Measurements from ENCODE around the gene FAM228A. TPM values are rescaled to one million over a fixed set of nuclear protein-coding genes. Genes with fewer than 3 reads are reported as not detected.

FAM228A gene
- total and polyA plus RNA-seq, 2 experiments from 2014 or later, result 0.11 to 0.35 TPM

GRCh38 chr2:24163601-24164000 is 11.3 kb upstream of the FAM228A start (continued):
- TF ChIP-seq REST (IDR thresholded peaks at IDR 0.05; ENCODE audit: unreplicated experiment) (no peak), STAT1 (IDR thresholded peaks at IDR 0.05; ENCODE audit: unreplicated experiment) (no peak), JUNB (IDR thresholded peaks at IDR 0.05; ENCODE audit: unreplicated experiment) (no peak), ZNF114 (CRISPR knock-in tag; IDR thresholded peaks at IDR 0.05) (no peak), ETS1 (IDR thresholded peaks at IDR 0.05) (no peak)

- DNase-seq (ENCODE audit: low spot score), result peak; percentile 81
Measured at GRCh38 chr2:24164416-24164973, 10.4 kb upstream of the FAM228A start.

More at GRCh38 chr2:24164416-24164973, 10.4 kb upstream of the FAM228A start:
- Mint-ChIP-seq H3K4me3 (no peak overlapping the region; the same call in 2 of the 3 replicates), H3K36me3 (ENCODE audit: low read depth) (peaks cover 11% of the 10 kb centered on the region; the same call in 2 of the 3 replicates), H3K27ac (no peak overlapping the region), H3K27me3 (ENCODE audit: insufficient read depth, low read depth, poor library complexity) (peaks cover 10% of the 10 kb centered on the region), H3K4me1 (peaks cover 10% of the 10 kb centered on the region; the same call in 2 of the 3 replicates), H3K9me3 (peaks cover 10% of the 10 kb centered on the region; the same call in 2 of the 3 replicates)
- Histone ChIP-seq H3K27me3 (ENCODE audit: insufficient read depth) (no peaks in the 10 kb centered on the region), H3K4me3 (no peak overlapping the region), H3K9me2 (ENCODE audit: insufficient read depth) (no peaks in the 10 kb centered on the region), H3K4me1 (ENCODE audit: insufficient read depth) (no peaks in the 10 kb centered on the region; the same call in 1 of the 2 replicates), H2AFZ (peak overlapping the region; percentile 39), H3K4me2 (no peak overlapping the region), H3K79me2 (replicated peaks; ENCODE audit: insufficient read depth) (no peaks in the 10 kb centered on the region), H4K20me1 (replicated peaks; ENCODE audit: insufficient read depth) (no peaks in the 10 kb centered on the region), H3F3A (replicated peaks; ENCODE audit: low read depth) (no peaks in the 10 kb centered on the region), H3K27ac (ENCODE audit: low read depth) (no peak overlapping the region), H3K36me3 (ENCODE audit: insufficient read depth) (no peaks in the 10 kb centered on the region)
- ATAC-seq, result peak; percentile 93
- TF ChIP-seq CTCF (conservative IDR thresholded peaks at IDR 0.05; ENCODE audit: low read depth in 2 of 2) (peak; percentile 73 to 91), REST (IDR thresholded peaks at IDR 0.05; ENCODE audit: unreplicated experiment) (no peak)
